ENCODE results near the gene AASDH. TPM values are rescaled to one million over a fixed set of nuclear protein-coding genes. Genes with fewer than 3 reads are reported as not detected.

AASDH gene
- total RNA-seq, 1 experiment from 2014 or later = 6.0 TPM

GRCh38 chr4:56316011-56316650 lies 71.2 kb downstream of the AASDH start:
- no peak for DNase-seq (ENCODE audit: low spot score)

- no peak for DNase-seq (ENCODE audit: low spot score)
Measured at GRCh38 chr4:56315543-56315942, 71.7 kb downstream of the AASDH start.

GRCh38 chr4:56315041-56315440 lies 72.2 kb downstream of the AASDH start:
- no peak for DNase-seq (ENCODE audit: low spot score)

GRCh38 chr4:56314207-56314915 lies 72.9 kb downstream of the AASDH start:
- DNase-seq (ENCODE audit: low spot score) = no peak

- no peak for DNase-seq (ENCODE audit: low spot score)
Measured at GRCh38 chr4:56313132-56313531, 74.2 kb downstream of the AASDH start.

- no peak for DNase-seq (ENCODE audit: low spot score)
Measured at GRCh38 chr4:56311299-56311975, 75.9 kb downstream of the AASDH start.

GRCh38 chr4:56310401-56311125 lies 76.7 kb downstream of the AASDH start:
- no peak for DNase-seq (ENCODE audit: low spot score)

GRCh38 chr4:56308384-56308783 lies 78.9 kb downstream of the AASDH start:
- DNase-seq (ENCODE audit: low spot score) = no peak

- DNase-seq (ENCODE audit: low spot score) = no peak
Measured at GRCh38 chr4:56307423-56307822, 79.9 kb downstream of the AASDH start.

GRCh38 chr4:56305390-56305789 lies 81.9 kb downstream of the AASDH start:
- DNase-seq (ENCODE audit: low spot score) = no peak

- no peak for DNase-seq (ENCODE audit: low spot score)
Measured at GRCh38 chr4:56303921-56304320, 83.4 kb downstream of the AASDH start.

GRCh38 chr4:56302760-56303159 lies 84.5 kb downstream of the AASDH start:
- no peak for DNase-seq (ENCODE audit: low spot score)

- no peak for DNase-seq (ENCODE audit: low spot score)
Measured at GRCh38 chr4:56301997-56302496, 85.2 kb downstream of the AASDH start.

- peak; percentile 85 for DNase-seq (ENCODE audit: low spot score)
Measured at GRCh38 chr4:56301181-56301996, 85.9 kb downstream of the AASDH start.

- no peak for DNase-seq (ENCODE audit: low spot score)
Measured at GRCh38 chr4:56298236-56298635, 89.1 kb downstream of the AASDH start.

- DNase-seq (ENCODE audit: low spot score) = no peak
Measured at GRCh38 chr4:56297776-56298175, 89.5 kb downstream of the AASDH start.

- DNase-seq (ENCODE audit: low spot score) = no peak
Measured at GRCh38 chr4:56296526-56296925, 90.8 kb downstream of the AASDH start.

GRCh38 chr4:56293121-56293520 lies 94.2 kb downstream of the AASDH start:
- no peak for DNase-seq (ENCODE audit: low spot score)

GRCh38 chr4:56289934-56290333 lies 97.4 kb downstream of the AASDH start:
- no peak for DNase-seq (ENCODE audit: low spot score)

GRCh38 chr4:56288663-56289062 lies 98.6 kb downstream of the AASDH start:
- DNase-seq (ENCODE audit: low spot score) = no peak

All from A172 (cell line).